Stimulated activated CD4-positive, alpha-beta T cell treated with anti-CD3 and anti-CD28 coated beads, TNF-alpha, amount 100 ng/mL, for 1 hour (primary cell): Measurements from ENCODE around the gene BRICD5.

ENCODE experiments used
- DNase-seq, 3 donors: peaks; one replicate each; pipeline ENCODE4 v3.0.0-alpha.2; 2020; ENCODE audit warnings: low read depth in 3 of 3, low spot score in 1 of 3

BRICD5 gene

GRCh38 chr16:2166263-2167067, 44.2 kb downstream of the BRICD5 start:
- no peak for DNase-seq

- DNase-seq: no peak
Measured at GRCh38 chr16:2165861-2166260, 44.8 kb downstream of the BRICD5 start.

DNA sequence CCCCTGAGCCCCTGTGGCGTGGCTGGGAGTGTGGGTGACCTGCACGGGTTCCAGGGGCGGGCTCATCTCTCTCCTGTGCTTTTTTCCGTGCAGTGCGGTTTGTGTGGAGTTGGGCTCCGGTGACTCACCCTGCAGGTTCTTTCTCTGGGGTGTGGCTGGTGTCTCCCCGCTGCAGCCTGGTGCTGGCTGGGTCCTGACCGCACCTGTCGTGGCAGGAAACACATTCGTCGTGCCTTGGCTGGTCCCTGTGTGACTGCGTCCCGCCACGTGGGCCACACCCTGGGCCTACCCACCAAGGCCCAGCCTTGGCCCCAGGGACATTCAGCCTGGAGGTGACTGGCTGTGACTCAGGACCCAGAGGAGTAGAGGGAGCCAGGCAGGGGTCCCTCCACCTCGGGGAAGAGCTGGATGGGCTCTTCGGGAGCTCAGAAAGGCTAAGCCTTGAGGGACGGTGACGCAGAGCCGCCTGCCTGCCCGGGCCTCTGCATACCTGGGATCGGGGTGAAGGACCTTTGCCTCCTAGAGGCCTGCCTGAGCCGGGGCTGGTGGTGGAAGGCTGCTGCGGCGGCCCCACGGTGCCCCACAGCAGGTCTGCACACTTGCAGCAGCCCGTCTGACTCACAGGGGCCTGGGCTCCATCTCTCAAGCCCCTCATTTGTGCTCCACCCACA, 47.3 kb downstream of the BRICD5 start:
- DNase-seq: no peak

DNA sequence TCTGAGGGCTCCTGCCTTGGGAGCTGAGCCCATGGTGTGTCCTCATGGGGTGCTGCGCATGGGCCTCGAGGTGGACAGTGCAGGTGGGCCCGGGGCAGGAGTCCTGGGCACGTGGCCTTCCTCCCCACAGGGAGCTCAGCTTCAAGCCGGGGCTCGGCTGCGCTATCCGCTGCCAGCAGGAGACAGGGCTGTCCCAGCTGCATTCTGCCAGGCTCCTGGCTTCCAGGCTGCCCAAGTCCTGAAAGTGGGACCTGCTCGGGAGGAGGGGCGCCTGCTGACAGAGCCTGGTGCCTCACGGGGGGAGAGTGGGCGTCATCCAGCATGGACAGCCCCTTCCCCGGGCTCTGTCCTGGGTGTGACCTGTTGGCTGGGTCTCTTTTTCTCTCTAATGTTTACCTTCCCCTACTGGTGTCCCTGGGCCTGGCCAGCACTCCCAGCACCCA, 48.0 kb downstream of the BRICD5 start:
- DNase-seq: no peak

DNA sequence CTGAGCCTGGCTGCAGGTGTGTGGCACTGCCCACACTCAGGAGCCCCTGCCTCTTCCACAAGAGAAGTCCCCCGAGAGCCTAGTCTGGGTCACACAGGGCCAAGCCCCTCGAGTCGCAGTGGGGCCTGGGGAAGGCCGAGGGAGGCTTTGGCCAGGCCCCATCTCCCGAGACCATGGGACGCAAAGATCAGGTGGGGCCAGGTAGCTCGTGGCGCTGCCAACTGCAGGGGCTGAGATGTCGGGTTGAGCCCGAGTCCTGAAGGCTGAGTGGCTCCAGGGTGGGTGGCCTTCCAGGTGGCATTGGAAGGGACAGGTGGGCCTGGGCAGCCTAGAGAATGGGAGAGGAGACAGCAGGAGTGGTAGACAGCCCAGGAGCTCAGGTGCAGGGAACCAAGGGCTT, 48.8 kb downstream of the BRICD5 start:
- no peak for DNase-seq

DNA sequence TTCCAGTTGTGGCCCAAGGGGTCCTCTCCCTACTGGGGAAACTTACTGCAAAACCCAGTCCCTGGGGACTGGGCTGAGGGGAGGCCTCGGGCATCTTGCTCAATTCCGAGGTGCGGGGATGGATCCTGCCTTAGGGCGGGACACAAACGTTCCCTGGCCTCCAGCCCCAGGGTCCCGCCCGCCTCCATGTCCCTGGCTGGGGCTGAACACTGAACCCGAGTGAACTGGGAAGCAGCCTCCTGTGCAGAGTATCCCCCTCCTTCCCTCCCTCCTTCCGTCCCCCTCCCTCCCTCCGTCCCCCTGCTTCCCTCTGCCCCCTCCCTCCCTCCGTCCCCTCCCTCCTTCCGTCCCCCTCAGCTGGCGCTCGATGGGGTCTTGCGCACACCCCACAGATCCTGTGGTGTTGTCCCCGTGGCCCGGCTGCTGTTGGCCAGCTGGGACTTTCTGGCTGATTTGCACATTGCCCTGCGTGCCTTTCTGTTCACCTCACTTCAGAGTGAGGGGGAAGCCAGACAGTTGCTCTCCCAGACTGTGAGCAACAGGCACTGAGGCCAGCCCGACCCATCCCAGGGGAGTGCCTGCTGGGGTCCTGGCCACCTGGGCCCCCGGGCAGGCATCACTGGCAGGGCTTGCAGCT, 49.6 kb downstream of the BRICD5 start:
- DNase-seq: no peak
